IMR-90 (cell line): ENCODE data around the gene SLC35F3. TPM values are rescaled to one million over a fixed set of nuclear protein-coding genes. Genes with fewer than 3 reads are reported as not detected.

Experiments
- ATAC-seq: fragments of 200-7000 bp; cut with Tn5 transposase; 2 replicates; pipeline ENCODE4 v1.9.1; 2020; ENCODE audit warnings: low read depth, mild to moderate bottlenecking, moderate library complexity
- BruUV-seq: library from RNA; stranded (reverse); fragments of 400-500 nt; replicated peaks from 2 replicates; lab custom pipeline; 2021; lab: Mats Ljungman, UMichigan
- CTCF ChIA-PET: fragments of 300-600 bp; formaldehyde crosslinking; extraction: SDS; loops from one replicate; lab custom pipeline; 2021; ENCODE audit warnings: antibody characterized with exemption; lab: Yijun Ruan, JAX
- POLR2A ChIA-PET: fragments of 300-600 bp; sonication (Branson Sonifier 250); formaldehyde crosslinking; loops from one replicate; lab custom pipeline; 2022; ENCODE audit warnings: antibody characterized with exemption; ENCODE audit not compliant: unreplicated experiment; lab: Charles Lee
- DNase-seq: peaks from one replicate; pipeline ENCODE4 v3.0.0; 2013
- H2AFZ ChIP-seq: replicated peaks from 2 replicates; pipeline ENCODE3; 2013; ENCODE audit warnings: low read length, mild to moderate bottlenecking; ENCODE audit not compliant: poor library complexity
- H2AK5ac ChIP-seq: 2 replicates; pipeline ENCODE4 v1.6.1; 2013; ENCODE audit warnings: low read depth, low read length, inconsistent platforms
- H2AK9ac ChIP-seq: replicated peaks from 2 replicates; pipeline ENCODE3; 2013; ENCODE audit warnings: mild to moderate bottlenecking, low read depth, low read length, moderate library complexity; ENCODE audit not compliant: poor library complexity
- H2BK120ac ChIP-seq: 2 replicates; pipeline ENCODE4 v1.6.1; 2013; ENCODE audit warnings: low read depth, low read length, inconsistent platforms
- H2BK15ac ChIP-seq: 3 replicates; pipeline ENCODE4 v1.6.1; 2013; ENCODE audit warnings: low read depth, low read length, inconsistent platforms
- H2BK20ac ChIP-seq: 2 replicates; pipeline ENCODE4 v1.6.1; 2013; ENCODE audit warnings: low read depth, mild to moderate bottlenecking, inconsistent platforms, low read length, moderate library complexity
- H2BK5ac ChIP-seq: 2 replicates; pipeline ENCODE4 v1.6.1; 2013; ENCODE audit warnings: mild to moderate bottlenecking, low read depth, low read length, inconsistent platforms; ENCODE audit not compliant: poor library complexity, severe bottlenecking
- H3K14ac ChIP-seq: replicated peaks from 2 replicates; pipeline ENCODE4 v1.6.1; 2013; ENCODE audit warnings: low read depth, low read length, inconsistent platforms
- H3K18ac ChIP-seq: 2 replicates; pipeline ENCODE4 v1.6.1; 2013; ENCODE audit warnings: low read depth, low read length, control low read depth
- H3K23ac ChIP-seq: 2 replicates; pipeline ENCODE4 v1.6.1; 2013; ENCODE audit warnings: low read depth, low read length, inconsistent platforms
- H3K27ac ChIP-seq: 2 replicates; pipeline ENCODE4 v1.5.1; 2013; ENCODE audit warnings: mild to moderate bottlenecking, control low read depth, low read length; ENCODE audit not compliant: insufficient read depth
- H3K27me3 ChIP-seq: 2 replicates; pipeline ENCODE4 v1.6.1; 2013; ENCODE audit warnings: low read length; ENCODE audit not compliant: control insufficient read depth, insufficient read depth
- H3K36me3 ChIP-seq: 2 replicates; pipeline ENCODE4 v1.6.1; 2013; ENCODE audit warnings: low read length, mixed read lengths; ENCODE audit not compliant: control insufficient read depth, insufficient read depth
- H3K4ac ChIP-seq: 2 replicates; pipeline ENCODE4 v1.6.1; 2013; ENCODE audit warnings: low read depth, low read length, inconsistent platforms
- H3K4me1 ChIP-seq: 2 replicates; pipeline ENCODE4 v1.6.1; 2013; ENCODE audit warnings: low read length, mixed read lengths; ENCODE audit not compliant: control insufficient read depth, insufficient read depth
- H3K4me2 ChIP-seq: 2 replicates; pipeline ENCODE4 v1.6.1; 2013; ENCODE audit warnings: low read depth, mild to moderate bottlenecking, control low read depth, low read length, moderate library complexity
- H3K4me3 ChIP-seq: 2 replicates; pipeline ENCODE4 v1.5.1; 2013; ENCODE audit warnings: low read depth, mild to moderate bottlenecking, control low read depth, low read length, moderate library complexity; ENCODE audit not compliant: insufficient read depth
- H3K56ac ChIP-seq: 2 replicates; pipeline ENCODE4 v1.6.1; 2013; ENCODE audit warnings: low read length, inconsistent platforms; ENCODE audit not compliant: insufficient read depth; ENCODE audit errors: extremely low read depth
- H3K79me1 ChIP-seq, 2 experiments: 2 replicates each; pipeline ENCODE4 v1.6.1; 2013; ENCODE audit warnings: low read length in 2 of 2, inconsistent platforms in 1 of 2, low read depth in 1 of 2
- H3K9ac ChIP-seq: 2 replicates; pipeline ENCODE4 v1.6.1; 2013; ENCODE audit warnings: low read depth, low read length, control low read depth
- H3K9me1 ChIP-seq: 2 replicates; pipeline ENCODE4 v1.6.1; 2013; ENCODE audit warnings: low read length, inconsistent platforms; ENCODE audit not compliant: insufficient read depth
- H3K9me3 ChIP-seq: 2 replicates; pipeline ENCODE4 v1.6.1; 2013; ENCODE audit warnings: low read length; ENCODE audit not compliant: control insufficient read depth, insufficient read depth
- H4K20me1 ChIP-seq: 2 replicates; pipeline ENCODE4 v1.6.1; 2013; ENCODE audit warnings: low read length, inconsistent platforms; ENCODE audit not compliant: insufficient read depth
- H4K5ac ChIP-seq: 2 replicates; pipeline ENCODE4 v1.6.1; 2013; ENCODE audit warnings: mild to moderate bottlenecking, low read depth, low read length, control low read depth
- H4K8ac ChIP-seq, 2 experiments: 2 replicates each; pipeline ENCODE4 v1.6.1; 2013; ENCODE audit warnings: low read depth in 2 of 2, low read length in 2 of 2, control low read depth in 1 of 2, inconsistent platforms in 1 of 2
- H4K91ac ChIP-seq: 2 replicates; pipeline ENCODE4 v1.6.1; 2013; ENCODE audit warnings: low read depth, low read length, inconsistent platforms; ENCODE audit not compliant: insufficient read depth
- BHLHE40 ChIP-seq: fragments of 150-350 bp; IDR thresholded peaks from 2 replicates; pipeline ENCODE4 v1.6.1; 2016; ENCODE audit warnings: mild to moderate bottlenecking, low read depth, low read length
- CEBPB ChIP-seq: IDR thresholded peaks from 2 replicates; pipeline ENCODE4 v1.6.1; 2012; ENCODE audit warnings: low read depth, low read length, improper control_type of control experiment
- CHD1 ChIP-seq: IDR thresholded peaks from 2 replicates; pipeline ENCODE4 v1.6.1; 2012; ENCODE audit warnings: low read depth, low read length, improper control_type of control experiment
- CTCF ChIP-seq: conservative IDR thresholded peaks from 2 replicates; pipeline ENCODE4 v1.5.1; 2012; ENCODE audit warnings: mild to moderate bottlenecking, low read depth, low read length, improper control_type of control experiment
- ELK1 ChIP-seq: fragments of 150-350 bp; IDR thresholded peaks from 2 replicates; pipeline ENCODE4 v1.6.1; 2016; ENCODE audit warnings: low read depth, mild to moderate bottlenecking, low read length, moderate library complexity, borderline replicate concordance
- FOS ChIP-seq: fragments of 150-350 bp; IDR thresholded peaks from 2 replicates; pipeline ENCODE4 v1.6.1; 2016; ENCODE audit warnings: low read depth, low read length
- MAFK ChIP-seq: IDR thresholded peaks from 2 replicates; pipeline ENCODE4 v1.6.1; 2012; ENCODE audit warnings: low read depth, low read length, improper control_type of control experiment
- MAZ ChIP-seq: IDR thresholded peaks from 2 replicates; pipeline ENCODE4 v1.6.1; 2012; ENCODE audit warnings: low read depth, mild to moderate bottlenecking, low read length, improper control_type of control experiment, moderate library complexity, borderline replicate concordance
- MXI1 ChIP-seq: IDR thresholded peaks from 2 replicates; pipeline ENCODE4 v1.6.1; 2012; ENCODE audit warnings: low read depth, mild to moderate bottlenecking, low read length, moderate library complexity, borderline replicate concordance
- NFE2L2 ChIP-seq: fragments of 150-350 bp; IDR thresholded peaks from 2 replicates; pipeline ENCODE4 v1.6.1; 2016; ENCODE audit warnings: low read depth, mild to moderate bottlenecking, low read length
- POLR2A ChIP-seq: IDR thresholded peaks from 2 replicates; pipeline ENCODE4 v1.6.1; 2012; ENCODE audit warnings: mild to moderate bottlenecking, low read depth, low read length
- RAD21 ChIP-seq: IDR thresholded peaks from 2 replicates; pipeline ENCODE4 v1.6.1; 2012; ENCODE audit warnings: low read length, improper control_type of control experiment
- RCOR1 ChIP-seq: IDR thresholded peaks from 2 replicates; pipeline ENCODE4 v1.6.1; 2012; ENCODE audit warnings: mild to moderate bottlenecking, low read length, improper control_type of control experiment; ENCODE audit not compliant: insufficient replicate concordance
- RFX5 ChIP-seq: IDR thresholded peaks from 2 replicates; pipeline ENCODE4 v1.8.0; 2012; ENCODE audit warnings: low read depth, mild to moderate bottlenecking, low read length, moderate library complexity
- SMC3 ChIP-seq: fragments of 150-350 bp; IDR thresholded peaks from 2 replicates; pipeline ENCODE4 v1.6.1; 2016; ENCODE audit warnings: low read depth, mild to moderate bottlenecking, antibody characterized with exemption, low read length, moderate library complexity
- USF2 ChIP-seq: fragments of 150-350 bp; IDR thresholded peaks from 2 replicates; pipeline ENCODE4 v1.6.1; 2017; ENCODE audit warnings: mild to moderate bottlenecking, antibody characterized with exemption, low read length, low read depth
- WGBS, 2 experiments: methylation state at CpG; one replicate each; pipeline versions ENCODE4 v1.1.5 to v1.1.7; 2013; ENCODE audit warnings: missing lambda C conversion rate in 2 of 2; ENCODE audit not compliant: insufficient read length in 1 of 2; ENCODE audit errors: extremely low coverage in 2 of 2; 5-methylcytosine and 5-hydroxymethylcytosine counted together
- dilution Hi-C: fragments of 300-500 bp; cut with HindIII; formaldehyde crosslinking; loops from one replicate; pipeline ENCODE4 v1.14.3; 2018; ENCODE audit warnings: low sequenced_read_pairs; ENCODE audit not compliant: unreplicated experiment
- in situ Hi-C: fragments of 300-500 bp; cut with MboI; formaldehyde crosslinking; loops from 3 replicates; pipeline ENCODE4 v1.14.3; 2019; ENCODE audit warnings: low sequenced_read_pairs, inconsistent platforms, mixed read lengths
- intact Hi-C: fragments of 100-400 bp; cut with micrococcal nuclease; formaldehyde crosslinking; loops from 2 replicates; pipeline ENCODE4 v1.10.0; 2022
- polyA plus RNA-seq, 3 experiments: library from polyadenylated mRNA; depleted of rRNA; stranded (reverse); fragments of >200 nt; gene quantifications; 2 replicates each; pipeline ENCODE4 v1.2.3, GENCODE V29; 2012; ENCODE audit warnings: low replicate concordance in 1 of 3
- total RNA-seq: library from RNA; depleted of rRNA; stranded (reverse); fragments of >200 nt; gene quantifications from 2 replicates; pipeline ENCODE4 v1.2.3, GENCODE V29; 2012

SLC35F3 gene
- total and polyA plus RNA-seq, 2 of the 4 experiments (the other 2 are of a cell fraction) = under 0.01 to 0.17 TPM

- POLR2A ChIA-PET = no interaction called here
- H2AFZ ChIP-seq = no peak overlapping the region
These were observed 466.9 kb downstream of the SLC35F3 start for GRCh38 chr1:234371414-234371813.

More at GRCh38 chr1:234371414-234371813, 466.9 kb downstream of the SLC35F3 start:
- H3K9me3 ChIP-seq = no peaks in the 10 kb centered on the region
- no peak overlapping the region for H3K56ac ChIP-seq
- no peak overlapping the region for H3K27ac ChIP-seq
- no peak overlapping the region for H2BK15ac ChIP-seq
- no peaks in the 10 kb centered on the region for H3K4me1 ChIP-seq
- intact Hi-C loops = loop anchor here (5.0 kb wide), 1 partner anchor 159 kb away; no protein-coding TSS in a partner anchor
- CTCF ChIA-PET = no interaction called here
- ATAC-seq (no peak), DNase-seq (no peak)
- dilution Hi-C loops = no loop called here
- no peak overlapping the region for H3K14ac ChIP-seq
- H2BK120ac ChIP-seq = no peak overlapping the region
- no peak overlapping the region for H3K4ac ChIP-seq
- WGBS, 2 experiments = no CpG with 5 or more reads among the region's 2 CpGs
- no peak overlapping the region for H3K9ac ChIP-seq
- H3K36me3 ChIP-seq = peaks cover 5% of the 10 kb centered on the region
- no peak overlapping the region for H3K18ac ChIP-seq
- peaks cover 18 to 30% of the 10 kb centered on the region in 2 experiments; a peak in 3 of 4 replicates for H3K79me1 ChIP-seq
- peak overlapping the region; percentile 49; the same call in 1 of the 2 replicates for H4K5ac ChIP-seq
- in situ Hi-C loops = no loop called here
- no peak overlapping the region for H2BK20ac ChIP-seq
- no peaks in the 10 kb centered on the region for H4K20me1 ChIP-seq
- no peaks in the 10 kb centered on the region for H3K27me3 ChIP-seq
- no peak overlapping the region for H4K8ac ChIP-seq
- H3K4me3 ChIP-seq = no peak overlapping the region
- H2AK5ac ChIP-seq = no peak overlapping the region
- no peak overlapping the region for H4K91ac ChIP-seq
- no peak overlapping the region for H3K4me2 ChIP-seq
- no TSS peak for BruUV-seq
- no peak overlapping the region for H3K23ac ChIP-seq
- TF ChIP-seq MAFK (no peak), USF2 (no peak), MAZ (no peak), SMC3 (no peak), FOS (no peak), POLR2A (no peak), BHLHE40 (no peak), CTCF (no peak), CHD1 (no peak), RFX5 (no peak), ELK1 (no peak), CEBPB (no peak), RCOR1 (no peak), RAD21 (no peak), NFE2L2 (no peak), MXI1 (no peak)
- 0 out of 2 replicates have a peak, but pooled peaks cover 2% of the 10 kb centered on the region for H3K9me1 ChIP-seq
- H2AK9ac ChIP-seq = no peak overlapping the region
- no peak overlapping the region for H2BK5ac ChIP-seq
